ENCODE measurements around the gene SCIMP. TPM values are rescaled to one million over a fixed set of nuclear protein-coding genes. Genes with fewer than 3 reads are reported as not detected.
"Not testable (repeated sequence)": the region's sequence is repeated elsewhere in the genome, so short reads cannot be mapped to it uniquely, and the experiment has no call there.

Gene SCIMP
- total RNA-seq, 1 donor from 2014 or later = 35.5 TPM

- Histone ChIP-seq H3K4me3 (no peak overlapping the region), H3K36me3 (no peaks in the 10 kb centered on the region), H3K4me1 (no peaks in the 10 kb centered on the region), H3K27ac (no peak overlapping the region), H3K9me3 (peaks cover 100% of the 10 kb centered on the region), H3K27me3 (ENCODE audit: low read depth) (no peaks in the 10 kb centered on the region)
- ATAC-seq = no peak
- intact Hi-C loops (cut with DNase I) = no loop called here
- no peak for DNase-seq
- TF ChIP-seq CTCF (IDR thresholded peaks at IDR 0.05) = no peak
These were observed 53.0 kb downstream of the SCIMP start for GRCh38 chr17:5181509-5182305.

GRCh38 chr17:5179003-5179402 lies 55.7 kb downstream of the SCIMP start:
- Histone ChIP-seq H3K4me1 (no peaks in the 10 kb centered on the region), H3K36me3 (no peaks in the 10 kb centered on the region), H3K4me3 (no peak overlapping the region), H3K9me3 (peaks cover 91% of the 10 kb centered on the region), H3K27ac (no peak overlapping the region), H3K27me3 (ENCODE audit: low read depth) (no peaks in the 10 kb centered on the region)
- ATAC-seq (no peak), DNase-seq (no peak)
- intact Hi-C loops (cut with DNase I) = no loop called here
- no peak for TF ChIP-seq CTCF (IDR thresholded peaks at IDR 0.05)

GRCh38 chr17:5175027-5175426 lies 59.6 kb downstream of the SCIMP start:
- peaks cover 58% of the 10 kb centered on the region for H3K9me3 ChIP-seq

GRCh38 chr17:5165791-5166564 lies 68.7 kb downstream of the SCIMP start:
- H3K27ac ChIP-seq; H3K9me3 ChIP-seq; H3K27me3 ChIP-seq (ENCODE audit: low read depth); DNase-seq; H3K4me3 ChIP-seq; intact Hi-C loops (cut with DNase I); H3K36me3 ChIP-seq; H3K4me1 ChIP-seq; ATAC-seq: not testable (repeated sequence)

More at GRCh38 chr17:5175027-5175426, 59.6 kb downstream of the SCIMP start:
- ATAC-seq; H3K4me3 ChIP-seq; H3K36me3 ChIP-seq; H3K27ac ChIP-seq; DNase-seq; H3K27me3 ChIP-seq (ENCODE audit: low read depth); H3K4me1 ChIP-seq; intact Hi-C loops (cut with DNase I): not testable (repeated sequence)

GRCh38 chr17:5164436-5164835 lies 70.2 kb downstream of the SCIMP start:
- no peaks in the 10 kb centered on the region for H3K36me3 ChIP-seq
- no peaks in the 10 kb centered on the region for H3K4me1 ChIP-seq
- no peaks in the 10 kb centered on the region for H3K27me3 ChIP-seq (ENCODE audit: low read depth)
- DNase-seq = no peak
- no peak overlapping the region for H3K4me3 ChIP-seq
- ATAC-seq = peak; percentile 46 to 70
- TF ChIP-seq CTCF (IDR thresholded peaks at IDR 0.05) = no peak
- intact Hi-C loops (cut with DNase I) = no loop called here
- no peak overlapping the region for H3K27ac ChIP-seq
- H3K9me3 ChIP-seq = no peaks in the 10 kb centered on the region

GRCh38 chr17:5161793-5162192 lies 72.9 kb downstream of the SCIMP start:
- H3K27ac ChIP-seq; H3K4me3 ChIP-seq; H3K9me3 ChIP-seq; DNase-seq; H3K36me3 ChIP-seq; H3K4me1 ChIP-seq; intact Hi-C loops (cut with DNase I); ATAC-seq: not testable (repeated sequence)
- H3K27me3 ChIP-seq (ENCODE audit: low read depth) = peaks cover 11% of the 10 kb centered on the region

GRCh38 chr17:5160702-5161101 lies 74.0 kb downstream of the SCIMP start:
- H3K4me1 ChIP-seq; H3K9me3 ChIP-seq; intact Hi-C loops (cut with DNase I); DNase-seq; ATAC-seq; H3K36me3 ChIP-seq; H3K4me3 ChIP-seq; H3K27ac ChIP-seq: not testable (repeated sequence)
- H3K27me3 ChIP-seq (ENCODE audit: low read depth) = peaks cover 11% of the 10 kb centered on the region

Other genes starting within 250 kb of the SCIMP start
- gene CAMTA2, start 247.2 kb downstream of the SCIMP start, total RNA-seq = 49.9 TPM
- 1.9 TPM for gene INCA1, start 237.3 kb downstream of the SCIMP start, total RNA-seq
- gene KIF1C, start 236.9 kb downstream of the SCIMP start, total RNA-seq = 182 TPM
- 0.86 TPM for gene SLC52A1, start 199.4 kb downstream of the SCIMP start, total RNA-seq
- gene ZFP3, start 156.4 kb downstream of the SCIMP start, total RNA-seq = 7.1 TPM
- 11.4 TPM for gene ZNF232, start 123.0 kb downstream of the SCIMP start, total RNA-seq
- 0.30 TPM for gene USP6, start 118.8 kb downstream of the SCIMP start, total RNA-seq
- 8.7 TPM for gene ZNF594, start 43.0 kb downstream of the SCIMP start, total RNA-seq
- 44.2 TPM for gene RABEP1, start 47.4 kb upstream of the SCIMP start, total RNA-seq
- gene NUP88, start 184.8 kb upstream of the SCIMP start, total RNA-seq = 36.7 TPM
- 37.2 TPM for gene RPAIN, start 185.3 kb upstream of the SCIMP start, total RNA-seq
- gene C1QBP, start 204.3 kb upstream of the SCIMP start, total RNA-seq = 57.5 TPM
- 10.2 TPM for gene DHX33, start 234.1 kb upstream of the SCIMP start, total RNA-seq